GM19463 (cell line): ENCODE results near the gene CERKL.
A peak's percentile ranks its signal among the peaks of the same experiment; 100 is the strongest.

Experiments used
- ATAC-seq: cut with Tn5 transposase; IDR thresholded peaks from one replicate; pipeline ENCODE4 v1.9.1; 2021; ENCODE audit warnings: mild to moderate bottlenecking, moderate library complexity; ENCODE audit not compliant: unreplicated experiment

The CERKL gene

DNA sequence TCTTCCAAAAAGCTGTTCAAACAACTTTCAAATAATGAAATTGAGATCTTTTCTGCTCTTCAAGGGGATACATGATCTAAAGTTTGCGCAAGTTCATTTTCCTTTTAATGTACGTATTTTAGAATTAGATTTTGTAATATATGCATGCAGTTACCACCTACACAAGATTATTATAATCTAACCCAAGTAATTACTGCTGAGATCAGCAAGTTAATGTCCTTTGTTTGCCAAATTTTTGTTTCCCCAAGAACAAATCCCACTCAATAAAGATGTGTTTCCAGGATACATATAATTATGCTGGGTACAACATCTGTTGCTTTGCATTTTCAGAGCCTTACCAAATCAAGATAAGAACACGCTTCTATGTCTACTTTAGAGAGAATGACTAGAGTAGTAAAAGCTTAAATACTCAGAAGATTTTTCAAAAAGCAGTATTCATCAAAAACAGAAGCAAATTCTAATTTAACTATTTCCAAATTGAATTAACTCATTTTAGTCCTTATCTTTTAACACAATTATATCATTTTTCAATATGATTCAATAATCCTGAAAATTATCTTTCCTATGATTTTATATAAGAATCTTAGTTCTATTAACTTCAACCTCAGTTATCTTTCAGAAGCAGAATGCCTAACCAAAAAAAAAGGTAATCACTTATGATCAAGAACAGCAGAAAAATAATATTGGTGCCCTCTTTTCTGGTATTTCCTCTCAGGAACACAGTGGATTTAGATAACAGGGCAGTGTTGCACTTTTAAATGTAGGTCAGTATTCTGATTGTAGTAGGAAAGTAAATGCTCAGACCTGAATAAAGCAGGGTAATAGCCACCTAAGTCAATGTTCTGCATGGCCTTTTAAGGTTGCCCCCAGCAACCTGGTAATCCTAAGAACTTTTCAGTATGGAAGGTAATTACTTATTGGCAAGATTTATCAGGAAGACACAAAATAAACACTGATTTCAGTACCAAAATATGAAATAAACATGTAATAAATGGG is 28.0 kb downstream of the CERKL start:
- ATAC-seq, result no peak

DNA sequence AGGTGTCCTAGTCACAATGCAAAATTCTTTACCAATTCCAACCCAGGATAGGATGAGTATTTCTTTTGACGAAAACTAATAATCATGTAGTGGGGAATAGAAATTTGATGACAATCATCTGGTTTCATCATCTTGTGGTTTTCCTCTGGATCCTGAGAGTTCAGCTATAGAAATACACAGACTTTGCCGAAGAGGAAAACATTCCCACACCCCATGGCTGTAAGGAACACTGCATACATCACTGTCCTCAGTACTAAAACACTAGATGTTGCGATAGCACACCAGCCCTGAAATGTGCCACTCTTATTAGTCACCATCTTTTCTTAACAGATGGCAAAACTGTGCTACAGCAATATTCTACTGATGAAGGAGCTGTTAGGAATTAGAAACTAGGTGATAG is 29.4 kb downstream of the CERKL start:
- ATAC-seq, result no peak

GRCh38 chr2:181626671-181627070 is 30.2 kb downstream of the CERKL start:
- no peak for ATAC-seq

- ATAC-seq, result no peak
Observed at GRCh38 chr2:181623159-181623558, 33.7 kb downstream of the CERKL start.

DNA sequence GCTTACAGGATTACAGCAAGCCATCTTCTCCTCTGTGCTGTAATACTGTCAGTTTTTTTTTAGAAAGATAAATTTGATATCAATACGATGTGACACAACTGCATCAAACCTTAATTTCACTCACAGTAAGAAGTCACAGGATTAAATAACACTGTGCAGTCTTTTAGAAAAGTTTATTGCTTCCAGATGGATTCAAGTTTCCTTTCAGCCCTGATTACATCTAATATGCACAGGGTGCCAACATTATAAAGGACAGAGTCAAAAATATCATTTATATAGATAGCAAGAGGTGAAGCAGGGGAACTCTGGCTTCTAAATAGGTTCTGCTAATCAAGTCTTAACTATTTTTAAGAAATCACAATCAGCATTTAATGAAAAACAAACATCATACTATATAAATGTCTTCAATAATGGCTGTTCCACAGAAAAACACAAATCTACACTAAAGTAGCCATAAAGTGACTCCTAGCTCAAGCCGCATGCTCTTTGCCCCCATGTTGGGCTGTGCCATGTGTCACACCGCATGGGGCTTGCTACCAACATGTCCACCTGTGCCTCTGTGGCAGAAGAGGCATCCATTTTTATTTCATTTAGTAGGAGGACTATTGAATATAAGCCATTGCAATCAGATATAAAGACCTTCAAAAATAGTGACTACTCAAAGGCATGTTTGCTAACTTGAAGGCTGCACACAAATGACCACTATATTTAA is 35.0 kb downstream of the CERKL start:
- ATAC-seq, result no peak

DNA sequence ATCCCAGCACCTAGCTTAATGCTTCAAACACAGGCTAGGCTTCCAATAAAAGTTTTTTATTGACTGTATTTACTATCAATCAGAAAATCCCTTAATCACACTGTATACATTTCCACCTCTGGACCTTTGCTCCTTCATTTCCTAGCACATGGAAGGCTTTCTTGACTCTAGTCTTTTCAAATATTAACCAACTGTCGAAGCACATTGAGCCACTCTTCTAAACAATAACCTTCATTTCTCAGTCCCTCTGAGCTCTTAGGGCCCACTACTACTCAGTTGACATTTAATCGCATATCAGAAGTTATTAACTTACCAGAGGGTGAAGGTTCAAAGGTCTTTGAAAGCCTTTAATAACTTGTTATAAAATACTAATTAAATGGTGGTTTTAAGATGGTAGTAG is 37.4 kb downstream of the CERKL start:
- ATAC-seq, result no peak

DNA sequence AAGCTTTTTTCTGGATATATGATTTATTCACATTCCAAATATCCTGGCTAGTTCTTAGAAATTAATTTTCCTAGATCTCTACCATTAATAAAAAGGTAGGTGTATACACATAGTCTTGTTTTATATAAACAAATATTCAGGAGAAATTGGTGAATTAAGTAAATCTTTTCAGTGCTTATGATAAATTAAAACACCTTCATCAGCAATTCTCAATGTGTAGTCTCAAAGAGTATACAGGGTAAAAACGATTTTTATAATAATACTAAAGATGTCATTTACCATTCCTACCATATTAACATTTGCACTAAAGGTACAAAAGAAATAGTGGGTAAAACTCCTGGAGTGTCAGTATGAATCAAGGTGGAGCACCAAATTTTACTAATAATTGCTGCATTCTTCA is 40.2 kb downstream of the CERKL start:
- no peak for ATAC-seq

- ATAC-seq, result no peak
Observed at GRCh38 chr2:181614874-181615638, 41.8 kb downstream of the CERKL start.

GRCh38 chr2:181613241-181613640 is 43.7 kb downstream of the CERKL start:
- ATAC-seq, result no peak

DNA sequence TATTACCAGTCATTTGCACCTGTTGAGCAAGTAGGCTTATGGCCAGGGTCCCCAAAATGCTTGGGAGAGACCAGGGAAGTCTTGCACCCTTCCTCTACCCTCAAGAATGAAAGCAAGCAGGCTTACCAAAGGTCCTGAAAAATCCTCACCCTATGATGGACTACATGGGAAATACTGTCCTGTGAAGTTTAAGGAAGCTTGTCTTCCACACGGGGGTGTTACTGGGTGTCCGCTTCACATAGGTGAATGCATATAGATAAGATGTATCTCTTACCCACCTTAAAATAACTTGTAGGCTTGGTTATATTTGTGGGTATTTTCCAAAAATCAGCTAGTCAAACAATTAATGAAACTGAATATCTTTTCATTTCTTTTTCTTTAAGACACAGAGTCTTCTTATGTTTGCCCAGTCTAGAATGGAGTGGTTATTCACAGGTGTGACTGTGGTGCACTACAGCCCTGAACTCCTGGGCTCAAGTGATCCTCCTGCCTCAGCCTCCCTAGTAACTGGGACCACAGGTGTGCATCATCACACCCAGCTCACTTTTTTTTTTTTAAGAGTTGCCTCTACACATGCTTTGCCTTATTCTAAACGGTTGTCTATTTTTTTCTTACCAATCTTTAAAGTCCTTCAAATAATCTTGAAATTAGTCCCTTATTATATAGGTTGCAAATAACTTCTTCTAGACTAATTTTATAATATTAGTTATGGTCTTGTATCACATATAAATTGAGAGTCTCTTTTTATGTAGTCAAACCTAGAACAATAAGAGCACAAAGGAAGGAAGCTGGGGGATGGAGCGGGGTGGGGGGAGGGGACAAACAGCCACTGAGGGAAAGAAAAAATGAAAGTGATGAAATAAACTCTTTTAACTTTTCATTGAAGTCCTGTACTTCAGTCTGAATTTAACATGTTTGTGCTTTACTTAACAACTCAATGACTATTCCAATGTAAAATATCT is 49.0 kb downstream of the CERKL start:
- ATAC-seq, result no peak

- no peak for ATAC-seq
Observed at GRCh38 chr2:181605889-181606837, 50.7 kb downstream of the CERKL start.

GRCh38 chr2:181602017-181602416 is 54.9 kb downstream of the CERKL start:
- no peak for ATAC-seq

GRCh38 chr2:181596556-181596955 is 60.3 kb downstream of the CERKL start:
- no peak for ATAC-seq

GRCh38 chr2:181594322-181594721 is 62.6 kb downstream of the CERKL start:
- peak; percentile 93 for ATAC-seq

- no peak for ATAC-seq
Observed at GRCh38 chr2:181589779-181590178, 67.1 kb downstream of the CERKL start.

DNA sequence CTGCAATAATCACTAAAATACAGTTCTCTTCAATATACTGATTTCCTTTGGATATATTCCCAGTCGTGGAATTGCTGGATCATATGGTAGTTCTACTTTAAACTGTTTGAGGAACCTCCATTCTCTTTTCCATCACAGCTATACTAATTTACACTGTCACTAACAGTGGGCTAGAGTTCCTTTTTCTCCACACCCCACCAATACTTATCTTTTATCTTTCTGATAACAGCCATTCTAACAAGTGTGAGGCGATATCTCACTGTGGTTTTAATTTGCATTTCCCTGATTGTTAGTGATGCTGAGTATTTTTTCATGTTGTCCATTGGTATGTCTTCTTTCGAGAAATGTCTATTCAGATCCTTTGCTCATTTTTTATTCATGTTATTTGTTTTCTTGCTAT is 68.4 kb downstream of the CERKL start:
- no peak for ATAC-seq

DNA sequence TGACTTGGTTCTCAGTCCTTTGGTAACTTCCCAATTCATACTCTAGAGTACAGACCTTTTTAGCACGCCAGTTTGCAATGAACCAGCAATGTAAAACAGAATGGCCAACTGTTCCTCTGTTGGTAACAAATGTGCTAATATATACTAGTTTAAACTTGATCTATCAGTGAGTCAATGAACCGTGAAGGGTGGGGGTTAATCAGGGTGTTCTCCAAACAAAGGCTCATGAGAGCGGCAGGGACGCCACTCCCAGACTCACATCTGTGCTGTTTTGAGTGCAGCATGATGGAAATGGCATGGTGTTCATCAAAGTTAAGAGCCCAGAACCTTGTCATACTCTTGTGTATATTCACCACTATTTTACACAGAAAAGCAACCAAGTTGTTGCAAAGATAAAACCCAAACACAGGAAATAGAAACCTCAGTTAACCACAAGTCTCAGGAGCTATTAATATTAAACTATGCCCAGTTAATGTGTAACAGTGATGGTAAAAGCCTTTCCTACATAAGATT is 70.3 kb downstream of the CERKL start:
- peak; percentile 91 for ATAC-seq

GRCh38 chr2:181585732-181586131 is 71.2 kb downstream of the CERKL start:
- no peak for ATAC-seq

DNA sequence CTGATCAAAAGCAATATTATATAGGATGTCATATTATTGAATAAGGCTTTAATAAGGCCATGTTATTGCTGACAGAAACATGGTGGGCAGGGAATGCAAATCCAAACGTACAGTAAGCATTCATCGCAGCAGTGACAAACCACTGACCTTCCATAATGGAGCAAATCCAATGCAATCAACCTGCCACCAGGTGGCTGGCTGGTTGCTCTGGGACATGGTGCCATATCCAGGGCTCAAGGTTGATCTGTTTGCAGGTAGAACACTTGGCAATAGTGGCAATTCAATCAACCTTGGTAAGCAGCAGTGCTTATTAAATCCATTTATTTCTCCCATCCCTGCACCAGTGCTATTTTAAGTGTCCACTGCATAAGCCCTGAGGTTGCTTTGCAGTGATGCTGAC is 75.4 kb downstream of the CERKL start:
- ATAC-seq, result no peak
